SK-N-SH (cell line): ENCODE measurements around the gene SLC2A5. TPM values are rescaled to one million over a fixed set of nuclear protein-coding genes. Genes with fewer than 3 reads are reported as not detected.

Source experiments
- CTCF ChIA-PET: fragments of 300-600, 350-600 bp; formaldehyde crosslinking; extraction: SDS; loops from one replicate; lab custom pipeline; 2021; lab: Yijun Ruan, JAX
- POLR2A ChIA-PET: fragments of 350-600 bp; sonication (Branson Sonifier 250); formaldehyde crosslinking; extraction: SDS; loops from one replicate; lab custom pipeline; 2020; ENCODE audit warnings: antibody characterized with exemption, inconsistent platforms; lab: Yijun Ruan, JAX
- DNase-seq: peaks from one replicate; pipeline ENCODE4 v3.0.0; 2012
- H2AFZ ChIP-seq: fragments of 200-600 bp; sonication (generic); 2 replicates; pipeline ENCODE4 v1.8.1; 2016; ENCODE audit warnings: antibody characterized with exemption, mild to moderate bottlenecking, low read depth
- H3F3A ChIP-seq: fragments of 200-600 bp; sonication (generic); replicated peaks from 2 replicates; pipeline ENCODE3; 2016; ENCODE audit warnings: antibody characterized with exemption, mild to moderate bottlenecking; ENCODE audit not compliant: insufficient read depth
- H3K27ac ChIP-seq, 2 experiments: fragments of 200-500 bp in 1 of 2; fragments of 200-600 bp in 1 of 2; sonication (Bioruptor generic) in 1 of 2; sonication (generic), shearing (Covaris generic) in 1 of 2; 2 replicates each; pipeline versions ENCODE4 v1.5.1 to v1.6.1; 2014 to 2016; ENCODE audit warnings: low read depth in 2 of 2, inconsistent platforms in 1 of 2, low read length in 1 of 2, mild to moderate bottlenecking in 1 of 2, mixed read lengths in 1 of 2
- H3K27me3 ChIP-seq: fragments of 200-600 bp; sonication (generic), shearing (Covaris generic); 2 replicates; pipeline ENCODE4 v1.6.1; 2016; ENCODE audit warnings: mixed run types; ENCODE audit not compliant: insufficient read depth
- H3K36me3 ChIP-seq, 2 experiments: fragments of 200-500 bp in 1 of 2; fragments of 200-600 bp in 1 of 2; sonication (Bioruptor generic) in 1 of 2; sonication (generic) in 1 of 2; replicated peaks in 1 of 2; 2 replicates each; pipeline versions ENCODE3 to v1.5.1; 2014 to 2016; ENCODE audit warnings: low read length in 1 of 2, mild to moderate bottlenecking in 1 of 2; ENCODE audit not compliant: insufficient read depth in 2 of 2, control insufficient read depth in 1 of 2
- H3K4me1 ChIP-seq, 2 experiments: fragments of 200-500 bp in 1 of 2; fragments of 200-600 bp in 1 of 2; sonication (Bioruptor generic) in 1 of 2; sonication (generic), shearing (Covaris generic) in 1 of 2; 2 replicates each; pipeline versions ENCODE4 v1.5.1 to v1.6.1; 2014 to 2016; ENCODE audit warnings: low read depth in 1 of 2, low read length in 1 of 2, mixed run types in 1 of 2; ENCODE audit not compliant: insufficient read depth in 2 of 2, control insufficient read depth in 1 of 2
- H3K4me2 ChIP-seq: fragments of 200-600 bp; sonication (generic), shearing (Covaris generic); 2 replicates; pipeline ENCODE4 v1.6.1; 2017; ENCODE audit warnings: mixed run types
- H3K4me3 ChIP-seq, 2 experiments: fragments of 200-500 bp in 1 of 2; fragments of 200-600 bp in 1 of 2; sonication (Bioruptor generic) in 1 of 2; sonication (generic), shearing (Covaris generic) in 1 of 2; 2 replicates each; pipeline versions ENCODE4 v1.5.1 to v1.8.1; 2014 to 2016; ENCODE audit warnings: low read depth in 2 of 2, inconsistent platforms in 1 of 2, low read length in 1 of 2, mild to moderate bottlenecking in 1 of 2, mixed read lengths in 1 of 2, moderate library complexity in 1 of 2
- H3K79me2 ChIP-seq: fragments of 200-600 bp; sonication (generic); 2 replicates; pipeline ENCODE4 v1.8.1; 2017; ENCODE audit warnings: mild to moderate bottlenecking; ENCODE audit not compliant: insufficient read depth
- H3K9ac ChIP-seq: fragments of 200-600 bp; sonication (generic); 2 replicates; pipeline ENCODE4 v1.6.1; 2017; ENCODE audit warnings: mixed run types
- H3K9me2 ChIP-seq: fragments of 200-600 bp; sonication (generic); 2 replicates; pipeline ENCODE4 v1.6.1; 2017; ENCODE audit warnings: mixed run types
- H3K9me3 ChIP-seq: fragments of 200-600 bp; sonication (generic); 2 replicates; pipeline ENCODE4 v1.6.1; 2017; ENCODE audit warnings: mixed run types, mild to moderate bottlenecking, moderate library complexity
- H4K20me1 ChIP-seq: fragments of 200-600 bp; sonication (generic); 2 replicates; pipeline ENCODE4 v1.6.1; 2017; ENCODE audit warnings: mild to moderate bottlenecking, mixed run types; ENCODE audit not compliant: insufficient read depth
- ELF1 ChIP-seq: IDR thresholded peaks from 2 replicates; pipeline ENCODE4 v1.4.0; 2012
- EP300 ChIP-seq, 2 experiments: IDR thresholded peaks; 2 replicates each; pipeline versions ENCODE4 v1.4.0 to v1.6.1; 2012; ENCODE audit warnings: borderline replicate concordance in 1 of 2, low read depth in 1 of 2, low read length in 1 of 2
- RAD21 ChIP-seq: IDR thresholded peaks from 2 replicates; pipeline ENCODE4 v1.6.1; 2012; ENCODE audit warnings: mild to moderate bottlenecking, low read length
- RFX5 ChIP-seq: IDR thresholded peaks from 2 replicates; pipeline ENCODE4 v1.6.1; 2012; ENCODE audit warnings: mild to moderate bottlenecking, improper control_type of control experiment, low read length
- SIN3A ChIP-seq: IDR thresholded peaks from 2 replicates; pipeline ENCODE4 v1.6.1; 2012; ENCODE audit warnings: low read depth, mild to moderate bottlenecking, low read length, moderate library complexity, borderline replicate concordance
- WGBS: methylation state at CpG from one replicate; pipeline ENCODE4 v1.1.6; 2017; ENCODE audit warnings: low lambda C conversion rate; 5-methylcytosine and 5-hydroxymethylcytosine counted together
- polyA plus RNA-seq, 3 experiments: library from polyadenylated mRNA; depleted of rRNA; stranded (reverse); fragments of >200 nt; gene quantifications; 2 replicates each; pipeline ENCODE4 v1.2.3, GENCODE V29; 2012
- TF ChIP-seq, protein P1 (sequence below): fragments of 200-600 bp; sonication (generic); IDR thresholded peaks from 2 replicates; pipeline ENCODE4 v1.6.1; 2017; ENCODE audit warnings: antibody characterized with exemption, mild to moderate bottlenecking, moderate library complexity
- TF ChIP-seq, protein P2 (sequence below): fragments of 150-350 bp; IDR thresholded peaks from 2 replicates; pipeline ENCODE4 v1.6.1; 2016; ENCODE audit warnings: mild to moderate bottlenecking, low read depth, low read length
- TF ChIP-seq, protein P3 (sequence below): IDR thresholded peaks from 2 replicates; pipeline ENCODE4; 2012
- TF ChIP-seq, protein P4 (sequence below): IDR thresholded peaks from 2 replicates; pipeline ENCODE4 v1.6.1; 2012; ENCODE audit warnings: mild to moderate bottlenecking, low read depth, low read length, moderate library complexity

SLC2A5 gene
- polyA plus RNA-seq, 1 of the 3 experiments (the other 2 are of a cell fraction): 0.02 TPM

DNA sequence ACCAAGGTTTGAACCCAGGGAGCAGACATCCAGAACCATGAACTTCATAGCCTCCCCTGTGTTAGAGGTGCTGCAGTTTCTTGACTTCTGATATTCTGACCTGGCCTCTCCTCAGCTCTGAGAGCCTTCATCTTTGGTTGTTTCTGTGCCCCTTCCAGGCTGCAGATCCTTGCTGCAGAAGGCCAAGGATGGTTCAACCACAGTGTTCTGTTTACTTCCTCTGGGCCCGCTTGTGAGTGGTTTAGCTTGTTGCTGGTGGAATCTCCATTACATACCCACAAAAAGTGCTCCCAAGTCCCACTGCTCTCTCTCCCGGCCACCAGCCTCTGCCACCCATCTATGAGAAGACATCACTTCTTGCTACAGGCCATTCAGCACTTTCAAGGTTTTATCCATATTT lies 34.2 kb downstream of the SLC2A5 start:
- Histone ChIP-seq H3K79me2 (no peaks in the 10 kb centered on the region), H3K36me3 (no peaks in the 10 kb centered on the region), H4K20me1 (no peaks in the 10 kb centered on the region), H3K27ac (no peak overlapping the region), H3K27me3 (no peaks in the 10 kb centered on the region), H3F3A (no peaks in the 10 kb centered on the region), H3K9me2 (no peaks in the 10 kb centered on the region), H2AFZ (no peak overlapping the region), H3K4me2 (no peak overlapping the region), H3K4me3 (no peak overlapping the region), H3K4me1 (no peaks in the 10 kb centered on the region), H3K9ac (no peak overlapping the region), H3K9me3 (no peaks in the 10 kb centered on the region)
- ChIA-PET POLR2A (no interaction called here), CTCF (no interaction called here)
- 65% methylated on average over 2 of the region's 2 CpGs for WGBS
- TF ChIP-seq RFX5 (no peak), ELF1 (no peak), EP300 (IDR thresholded peaks at IDR 0.05; ENCODE audit: borderline replicate concordance in 1 of 2, low read depth in 1 of 2, low read length in 1 of 2) (no peak), RAD21 (no peak), SIN3A (no peak)
- TF ChIP-seq, protein P1, sequence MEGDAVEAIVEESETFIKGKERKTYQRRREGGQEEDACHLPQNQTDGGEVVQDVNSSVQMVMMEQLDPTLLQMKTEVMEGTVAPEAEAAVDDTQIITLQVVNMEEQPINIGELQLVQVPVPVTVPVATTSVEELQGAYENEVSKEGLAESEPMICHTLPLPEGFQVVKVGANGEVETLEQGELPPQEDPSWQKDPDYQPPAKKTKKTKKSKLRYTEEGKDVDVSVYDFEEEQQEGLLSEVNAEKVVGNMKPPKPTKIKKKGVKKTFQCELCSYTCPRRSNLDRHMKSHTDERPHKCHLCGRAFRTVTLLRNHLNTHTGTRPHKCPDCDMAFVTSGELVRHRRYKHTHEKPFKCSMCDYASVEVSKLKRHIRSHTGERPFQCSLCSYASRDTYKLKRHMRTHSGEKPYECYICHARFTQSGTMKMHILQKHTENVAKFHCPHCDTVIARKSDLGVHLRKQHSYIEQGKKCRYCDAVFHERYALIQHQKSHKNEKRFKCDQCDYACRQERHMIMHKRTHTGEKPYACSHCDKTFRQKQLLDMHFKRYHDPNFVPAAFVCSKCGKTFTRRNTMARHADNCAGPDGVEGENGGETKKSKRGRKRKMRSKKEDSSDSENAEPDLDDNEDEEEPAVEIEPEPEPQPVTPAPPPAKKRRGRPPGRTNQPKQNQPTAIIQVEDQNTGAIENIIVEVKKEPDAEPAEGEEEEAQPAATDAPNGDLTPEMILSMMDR: no peak
- TF ChIP-seq, protein P2, sequence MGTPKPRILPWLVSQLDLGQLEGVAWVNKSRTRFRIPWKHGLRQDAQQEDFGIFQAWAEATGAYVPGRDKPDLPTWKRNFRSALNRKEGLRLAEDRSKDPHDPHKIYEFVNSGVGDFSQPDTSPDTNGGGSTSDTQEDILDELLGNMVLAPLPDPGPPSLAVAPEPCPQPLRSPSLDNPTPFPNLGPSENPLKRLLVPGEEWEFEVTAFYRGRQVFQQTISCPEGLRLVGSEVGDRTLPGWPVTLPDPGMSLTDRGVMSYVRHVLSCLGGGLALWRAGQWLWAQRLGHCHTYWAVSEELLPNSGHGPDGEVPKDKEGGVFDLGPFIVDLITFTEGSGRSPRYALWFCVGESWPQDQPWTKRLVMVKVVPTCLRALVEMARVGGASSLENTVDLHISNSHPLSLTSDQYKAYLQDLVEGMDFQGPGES: no peak
- TF ChIP-seq, protein P3, sequence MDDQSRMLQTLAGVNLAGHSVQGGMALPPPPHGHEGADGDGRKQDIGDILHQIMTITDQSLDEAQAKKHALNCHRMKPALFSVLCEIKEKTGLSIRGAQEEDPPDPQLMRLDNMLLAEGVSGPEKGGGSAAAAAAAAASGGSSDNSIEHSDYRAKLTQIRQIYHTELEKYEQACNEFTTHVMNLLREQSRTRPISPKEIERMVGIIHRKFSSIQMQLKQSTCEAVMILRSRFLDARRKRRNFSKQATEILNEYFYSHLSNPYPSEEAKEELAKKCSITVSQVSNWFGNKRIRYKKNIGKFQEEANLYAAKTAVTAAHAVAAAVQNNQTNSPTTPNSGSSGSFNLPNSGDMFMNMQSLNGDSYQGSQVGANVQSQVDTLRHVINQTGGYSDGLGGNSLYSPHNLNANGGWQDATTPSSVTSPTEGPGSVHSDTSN: no peak
- TF ChIP-seq, protein P4, sequence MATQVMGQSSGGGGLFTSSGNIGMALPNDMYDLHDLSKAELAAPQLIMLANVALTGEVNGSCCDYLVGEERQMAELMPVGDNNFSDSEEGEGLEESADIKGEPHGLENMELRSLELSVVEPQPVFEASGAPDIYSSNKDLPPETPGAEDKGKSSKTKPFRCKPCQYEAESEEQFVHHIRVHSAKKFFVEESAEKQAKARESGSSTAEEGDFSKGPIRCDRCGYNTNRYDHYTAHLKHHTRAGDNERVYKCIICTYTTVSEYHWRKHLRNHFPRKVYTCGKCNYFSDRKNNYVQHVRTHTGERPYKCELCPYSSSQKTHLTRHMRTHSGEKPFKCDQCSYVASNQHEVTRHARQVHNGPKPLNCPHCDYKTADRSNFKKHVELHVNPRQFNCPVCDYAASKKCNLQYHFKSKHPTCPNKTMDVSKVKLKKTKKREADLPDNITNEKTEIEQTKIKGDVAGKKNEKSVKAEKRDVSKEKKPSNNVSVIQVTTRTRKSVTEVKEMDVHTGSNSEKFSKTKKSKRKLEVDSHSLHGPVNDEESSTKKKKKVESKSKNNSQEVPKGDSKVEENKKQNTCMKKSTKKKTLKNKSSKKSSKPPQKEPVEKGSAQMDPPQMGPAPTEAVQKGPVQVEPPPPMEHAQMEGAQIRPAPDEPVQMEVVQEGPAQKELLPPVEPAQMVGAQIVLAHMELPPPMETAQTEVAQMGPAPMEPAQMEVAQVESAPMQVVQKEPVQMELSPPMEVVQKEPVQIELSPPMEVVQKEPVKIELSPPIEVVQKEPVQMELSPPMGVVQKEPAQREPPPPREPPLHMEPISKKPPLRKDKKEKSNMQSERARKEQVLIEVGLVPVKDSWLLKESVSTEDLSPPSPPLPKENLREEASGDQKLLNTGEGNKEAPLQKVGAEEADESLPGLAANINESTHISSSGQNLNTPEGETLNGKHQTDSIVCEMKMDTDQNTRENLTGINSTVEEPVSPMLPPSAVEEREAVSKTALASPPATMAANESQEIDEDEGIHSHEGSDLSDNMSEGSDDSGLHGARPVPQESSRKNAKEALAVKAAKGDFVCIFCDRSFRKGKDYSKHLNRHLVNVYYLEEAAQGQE: no peak
- no peak for DNase-seq
